Ureter (tissue), 1 donor: ENCODE measurements around the gene AVPI1. TPM values are rescaled to one million over a fixed set of nuclear protein-coding genes. Genes with fewer than 3 reads are reported as not detected.
"Not testable (repeated sequence)": the region's sequence is repeated elsewhere in the genome, so short reads cannot be mapped to it uniquely, and the experiment has no call there.

Experiments
- DNase-seq: peaks from one replicate; pipeline ENCODE4 v3.0.0-alpha.2; 2020; ENCODE audit warnings: low spot score
- total RNA-seq: library from RNA; stranded (reverse); gene quantifications from one replicate; pipeline ENCODE4 v1.2.4, GENCODE V29; 2023
- donor health status: DM: yes; HTN: yes; CAD: no.

AVPI1 gene
- total RNA-seq, 1 donor from 2014 or later = 11.7 TPM

DNA sequence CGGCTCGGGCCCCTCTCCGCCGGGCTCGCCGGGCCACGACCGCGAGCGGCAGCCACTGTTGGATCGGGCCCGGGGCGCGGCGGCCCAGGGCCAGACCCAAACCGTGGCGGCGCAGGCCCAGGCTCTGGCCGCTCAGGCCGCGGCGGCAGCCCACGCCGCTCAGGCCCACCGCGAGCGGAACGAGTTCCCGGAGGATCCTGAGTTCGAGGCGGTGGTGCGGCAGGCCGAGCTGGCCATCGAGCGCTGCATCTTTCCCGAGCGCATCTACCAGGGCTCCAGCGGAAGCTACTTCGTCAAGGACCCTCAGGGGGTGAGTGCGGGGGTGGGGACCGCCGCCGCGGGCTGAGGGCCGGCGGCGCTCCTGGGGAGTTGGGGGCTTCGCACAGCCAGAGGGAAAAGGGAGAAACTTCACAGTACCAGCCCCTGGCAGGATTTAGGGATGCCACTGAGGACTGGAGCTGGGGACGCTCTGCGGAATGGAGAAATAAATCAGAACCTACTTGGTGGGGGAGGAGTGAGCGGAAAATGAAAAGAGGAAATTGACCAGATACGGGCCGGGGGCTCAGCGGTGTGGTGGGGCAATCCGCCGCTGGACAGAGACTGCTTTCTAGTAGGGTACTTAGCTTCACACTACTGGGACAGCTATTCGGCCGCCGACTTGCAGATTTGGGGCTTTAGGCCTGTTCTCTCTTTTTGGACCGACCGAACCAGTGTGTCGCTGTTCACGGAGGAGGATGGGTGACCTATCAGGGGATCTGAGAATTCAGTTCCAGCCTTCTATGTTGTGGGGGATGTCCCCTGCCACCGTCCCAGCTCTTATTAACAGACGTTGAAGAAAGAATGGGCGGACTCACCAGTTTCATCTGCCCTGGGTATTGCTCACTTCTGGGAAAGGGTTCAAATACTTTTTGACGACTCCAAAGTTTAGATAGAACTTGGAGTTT is 45.9 kb downstream of the AVPI1 start:
- peak; percentile 51 for DNase-seq

GRCh38 chr10:97640174-97640867 is 46.7 kb downstream of the AVPI1 start, which contains the start of gene PI4K2A:
Gene PI4K2A (plus strand): TSS chr10:97640671. CDS start chr10:97640743, 72 bp downstream.
- peak; percentile 99 for DNase-seq

- not testable (repeated sequence) for DNase-seq
Observed at GRCh38 chr10:97639090-97639489, 48.0 kb downstream of the AVPI1 start.

DNA sequence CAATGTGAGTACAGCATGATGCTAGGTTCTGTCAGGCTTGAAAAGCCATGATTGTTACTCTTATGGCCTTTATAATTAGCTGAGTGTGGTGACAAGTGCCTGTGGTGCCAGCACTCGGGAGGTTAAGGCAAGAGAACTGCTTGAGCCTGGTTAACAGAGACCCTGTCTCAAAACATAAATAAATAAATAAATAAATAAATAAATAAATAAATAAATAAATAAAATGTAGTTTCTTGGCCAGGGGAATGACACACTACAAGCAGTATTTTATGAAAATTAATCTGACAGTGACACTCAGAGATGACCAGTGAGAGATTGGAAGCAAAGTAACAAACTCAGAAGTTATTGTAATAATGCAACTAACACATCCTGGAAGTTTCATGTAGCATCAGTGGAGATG is 51.5 kb downstream of the AVPI1 start:
- no peak for DNase-seq

DNA sequence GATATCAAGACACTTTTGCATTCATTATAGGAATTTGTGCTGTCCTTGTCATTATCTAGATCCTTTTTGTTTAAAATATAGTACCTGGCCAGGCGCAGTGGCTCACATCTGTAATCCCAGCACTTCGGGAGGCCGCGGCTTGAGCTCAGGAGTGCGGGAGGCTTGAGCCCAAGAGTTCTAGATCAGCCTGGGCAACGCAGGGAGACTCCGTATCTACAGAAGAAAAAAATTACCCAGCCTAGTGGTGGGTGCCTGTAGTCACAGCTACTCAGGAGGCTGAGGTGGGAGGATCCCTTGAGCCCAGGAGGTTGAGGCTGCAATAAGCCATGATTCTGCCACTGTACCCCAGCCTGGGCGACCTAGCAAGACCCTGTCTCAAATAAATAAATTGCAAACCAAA is 53.1 kb downstream of the AVPI1 start:
- DNase-seq = no peak

DNA sequence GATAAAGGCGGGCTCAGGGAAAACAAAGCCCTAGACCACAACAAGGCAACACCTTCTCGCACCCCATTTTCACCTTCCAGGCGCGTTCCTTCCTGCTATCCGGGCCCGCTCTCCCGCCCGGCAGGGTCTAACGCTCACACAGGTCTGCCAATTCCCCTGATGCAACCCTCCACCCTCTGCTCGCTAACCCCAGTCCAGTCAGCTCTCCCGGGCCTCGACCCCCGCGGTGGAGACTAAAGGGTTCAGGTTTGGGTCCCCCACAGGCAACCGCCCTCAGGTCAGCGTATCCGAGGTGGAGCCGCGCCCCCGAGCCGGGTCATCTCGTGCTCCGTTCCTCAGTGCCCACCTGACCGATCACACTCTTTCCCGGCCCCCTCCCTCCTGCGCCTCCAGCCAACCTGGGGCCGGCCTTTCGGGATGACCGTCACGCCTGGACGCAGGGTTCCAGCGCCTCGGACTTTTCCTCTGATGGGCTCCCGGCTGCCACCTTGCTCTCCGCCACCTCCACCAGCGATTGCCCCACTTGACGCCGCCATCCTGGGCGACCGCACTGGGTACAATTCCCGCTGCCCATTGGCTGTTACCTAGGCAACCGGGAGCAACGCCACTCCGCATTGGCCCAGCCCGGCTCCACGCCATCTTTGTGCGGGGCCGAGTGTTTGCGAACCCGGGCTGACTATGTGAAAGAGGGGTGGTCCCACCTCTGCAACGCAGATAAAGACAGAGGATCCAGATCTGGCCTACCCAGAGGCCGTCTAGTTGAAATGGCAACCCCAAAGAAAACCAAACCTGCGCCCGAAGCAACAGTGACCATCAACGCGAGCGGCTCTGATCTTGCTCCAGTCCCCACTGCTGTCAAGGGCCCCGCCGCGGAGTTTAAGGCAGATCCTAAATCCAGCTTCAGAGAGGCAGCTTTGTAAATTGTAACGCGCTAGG is 53.8 kb downstream of the AVPI1 start, which contains the start of gene MORN4:
Gene MORN4 (minus strand): TSS at position 552 of the 936 bp plus-strand sequence. CDS start 13,847 bp downstream, outside the sequence.
- peak; percentile 94 for DNase-seq

DNA sequence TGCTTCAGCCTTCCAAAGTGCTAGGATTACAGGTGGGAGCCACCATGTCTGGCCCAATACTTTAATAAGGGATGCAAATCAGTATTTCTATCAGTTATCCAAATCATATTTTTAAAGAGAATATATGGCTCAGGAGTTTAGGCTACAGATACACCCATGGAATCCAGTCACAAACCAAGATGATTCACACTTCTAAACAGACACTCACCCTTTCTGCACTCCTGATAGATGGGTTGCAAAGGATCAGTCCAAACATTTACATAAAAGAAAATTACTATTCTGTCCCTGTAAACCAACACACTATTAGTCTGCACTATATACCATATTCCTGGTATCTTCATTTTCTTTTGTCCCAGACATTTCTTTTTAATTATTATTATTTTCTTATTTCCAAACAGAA is 55.9 kb downstream of the AVPI1 start:
- no peak for DNase-seq

DNA sequence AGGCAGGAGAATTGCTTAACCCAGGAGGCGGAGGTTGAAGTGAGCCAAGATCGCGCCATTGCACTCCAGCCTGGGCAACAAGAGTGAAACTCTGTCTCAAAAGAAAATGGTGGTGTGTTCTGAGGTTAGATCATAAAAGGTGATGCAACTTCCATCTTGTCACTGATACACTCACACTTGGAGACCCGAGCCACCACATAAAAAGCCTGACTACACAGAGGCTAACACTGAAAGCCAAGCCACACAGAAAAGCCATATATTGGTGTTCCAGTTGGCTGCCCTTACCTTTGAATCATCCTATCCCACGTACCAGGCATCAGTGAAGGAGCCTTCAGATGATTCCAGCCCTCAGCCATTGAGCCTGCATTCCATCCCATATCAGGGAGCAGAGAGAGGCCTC is 57.8 kb downstream of the AVPI1 start:
- no peak for DNase-seq

DNA sequence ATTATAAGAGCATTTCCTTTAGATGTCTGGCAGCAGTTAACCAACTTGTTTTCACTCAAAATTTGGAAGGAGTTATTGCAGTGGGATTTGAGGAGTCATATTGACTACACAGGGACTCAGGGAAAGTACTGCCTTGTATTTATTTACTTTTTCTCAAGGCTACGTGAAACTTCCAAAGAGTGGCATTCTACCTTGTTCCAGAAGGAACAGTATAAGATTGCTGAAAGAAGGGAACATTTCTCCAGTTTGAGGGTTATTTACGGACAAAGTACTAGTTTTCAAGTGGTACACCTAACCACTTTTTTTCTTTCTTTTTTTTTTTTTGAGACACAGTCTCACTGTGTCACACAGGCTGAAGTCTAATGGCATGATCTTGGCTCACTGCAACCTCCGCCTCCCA is 58.8 kb downstream of the AVPI1 start:
- DNase-seq = no peak

GRCh38 chr10:97627731-97628130 is 59.3 kb downstream of the AVPI1 start:
- DNase-seq = no peak

Other genes with a start within 250 kb of the AVPI1 start
- 41.2 TPM for gene EXOSC1, start 241.2 kb downstream of the AVPI1 start, total RNA-seq
- 34.0 TPM for gene ZDHHC16, start 241.1 kb downstream of the AVPI1 start, total RNA-seq
- 71.5 TPM for gene MMS19, start 188.8 kb downstream of the AVPI1 start, total RNA-seq
- 6.2 TPM for gene UBTD1, start 188.3 kb downstream of the AVPI1 start, total RNA-seq
- 1.1 TPM for gene ANKRD2, start 114.5 kb downstream of the AVPI1 start, total RNA-seq
- 1.3 TPM for gene HOGA1, start 102.9 kb downstream of the AVPI1 start, total RNA-seq
- not detected for gene C10orf62, start 97.5 kb downstream of the AVPI1 start, total RNA-seq
- 12.9 TPM for gene MORN4, start 53.7 kb downstream of the AVPI1 start, total RNA-seq
- 16.7 TPM for gene PI4K2A, start 46.6 kb downstream of the AVPI1 start, total RNA-seq
- gene MARVELD1, start 26.5 kb upstream of the AVPI1 start, total RNA-seq = 40.8 TPM
- gene ZFYVE27, start 49.9 kb upstream of the AVPI1 start, total RNA-seq = 33.8 TPM
- 0.81 TPM for gene SFRP5, start 84.8 kb upstream of the AVPI1 start, total RNA-seq
- gene GOLGA7B, start 162.6 kb upstream of the AVPI1 start, total RNA-seq = 0.29 TPM